Trophoblast cell (in vitro differentiated cells and primary cell): Measurements from ENCODE around the gene FHDC1.

Experiments
- DNase-seq, 2 donors: peaks; one replicate each; pipeline ENCODE4 v3.0.0-alpha.2; 2016
- H2AFZ ChIP-seq: 2 replicates; pipeline ENCODE4 v1.6.1; 2013; ENCODE audit warnings: low read length, moderate library complexity, mild to moderate bottlenecking; ENCODE audit not compliant: insufficient read depth, poor library complexity
- H2AK5ac ChIP-seq: 2 replicates; pipeline ENCODE4 v1.6.1; 2013; ENCODE audit warnings: mild to moderate bottlenecking, low read length
- H2BK120ac ChIP-seq: 2 replicates; pipeline ENCODE4 v1.6.1; 2013; ENCODE audit warnings: low read length, mild to moderate bottlenecking, moderate library complexity; ENCODE audit not compliant: insufficient read depth, poor library complexity
- H2BK12ac ChIP-seq: 2 replicates; pipeline ENCODE4 v1.6.1; 2013; ENCODE audit warnings: mild to moderate bottlenecking, low read length, moderate library complexity
- H2BK5ac ChIP-seq: 2 replicates; pipeline ENCODE4 v1.6.1; 2013; ENCODE audit warnings: low read length, low read depth, moderate library complexity, mild to moderate bottlenecking; ENCODE audit not compliant: poor library complexity
- H3K14ac ChIP-seq: 2 replicates; pipeline ENCODE4 v1.6.1; 2013; ENCODE audit warnings: mild to moderate bottlenecking, low read length
- H3K18ac ChIP-seq: 2 replicates; pipeline ENCODE4 v1.6.1; 2013; ENCODE audit warnings: mild to moderate bottlenecking, low read length
- H3K23ac ChIP-seq: 2 replicates; pipeline ENCODE4 v1.6.1; 2013; ENCODE audit warnings: low read length
- H3K27ac ChIP-seq: 2 replicates; pipeline ENCODE4 v1.5.1; 2013; ENCODE audit warnings: low read depth, mild to moderate bottlenecking, inconsistent platforms, low read length, moderate library complexity
- H3K27me3 ChIP-seq: 2 replicates; pipeline ENCODE4 v1.6.1; 2013; ENCODE audit warnings: inconsistent platforms, mild to moderate bottlenecking, low read length, moderate library complexity; ENCODE audit not compliant: insufficient read depth
- H3K36me3 ChIP-seq, 2 experiments: 1 replicate in 1 of 2; 2 replicates in 1 of 2; pipeline ENCODE4 v1.6.1; 2013; ENCODE audit warnings: low read length in 2 of 2, mild to moderate bottlenecking in 2 of 2, moderate library complexity in 1 of 2; ENCODE audit not compliant: insufficient read depth in 2 of 2, control insufficient read depth in 1 of 2
- H3K4ac ChIP-seq: 2 replicates; pipeline ENCODE4 v1.6.1; 2013; ENCODE audit warnings: low read depth, mild to moderate bottlenecking, low read length, moderate library complexity
- H3K4me1 ChIP-seq, 2 experiments: 1 replicate in 1 of 2; 2 replicates in 1 of 2; pipeline ENCODE4 v1.6.1; 2013; ENCODE audit warnings: low read length in 2 of 2, mild to moderate bottlenecking in 2 of 2, moderate library complexity in 1 of 2; ENCODE audit not compliant: insufficient read depth in 2 of 2, control insufficient read depth in 1 of 2
- H3K4me2 ChIP-seq: 2 replicates; pipeline ENCODE4 v1.6.1; 2013; ENCODE audit warnings: inconsistent platforms, mild to moderate bottlenecking, low read length, moderate library complexity
- H3K4me3 ChIP-seq: 2 replicates; pipeline ENCODE4 v1.5.1; 2013; ENCODE audit warnings: mild to moderate bottlenecking, low read depth, low read length, inconsistent platforms
- H3K79me1 ChIP-seq: one replicate; pipeline ENCODE4 v1.6.1; 2013; ENCODE audit warnings: low read length
- H3K79me2 ChIP-seq: 2 replicates; pipeline ENCODE4 v1.6.1; 2013; ENCODE audit warnings: low read length, mild to moderate bottlenecking; ENCODE audit not compliant: control insufficient read depth, insufficient read depth, poor library complexity
- H3K9ac ChIP-seq: 2 replicates; pipeline ENCODE4 v1.6.1; 2013; ENCODE audit warnings: mild to moderate bottlenecking, low read length
- H3K9me3 ChIP-seq: 2 replicates; pipeline ENCODE4 v1.6.1; 2013; ENCODE audit warnings: low read depth, mild to moderate bottlenecking, control low read depth, inconsistent platforms, low read length; ENCODE audit not compliant: insufficient read depth
- H4K12ac ChIP-seq: 2 replicates; pipeline ENCODE4 v1.6.1; 2013; ENCODE audit warnings: low read depth, mild to moderate bottlenecking, low read length, moderate library complexity
- H4K8ac ChIP-seq: 2 replicates; pipeline ENCODE4 v1.6.1; 2013; ENCODE audit warnings: low read depth, mild to moderate bottlenecking, low read length, moderate library complexity
- H4K91ac ChIP-seq: one replicate; pipeline ENCODE4 v1.6.1; 2013; ENCODE audit warnings: low read depth, mild to moderate bottlenecking, low read length, moderate library complexity
- WGBS: extraction: QIAGEN DNeasy Blood & Tissue Kit; methylation state at CpG from one replicate; pipeline ENCODE4 v1.1.7; 2013; ENCODE audit warnings: missing lambda C conversion rate; ENCODE audit not compliant: insufficient read length, insufficient coverage; ENCODE audit errors: extremely low coverage; 5-methylcytosine and 5-hydroxymethylcytosine counted together

Gene FHDC1

GRCh38 chr4:153026591-153027346, 90.6 kb downstream of the FHDC1 start:
- H2BK12ac ChIP-seq = no peak overlapping the region
- H2BK5ac ChIP-seq = no peak overlapping the region
- DNase-seq = no peak
- 100% methylated on average over 1 of the region's 10 CpGs for WGBS
- H3K4ac ChIP-seq = no peak overlapping the region
- H3K9me3 ChIP-seq = peaks cover 12% of the 10 kb centered on the region
- no peak overlapping the region for H4K91ac ChIP-seq
- H3K79me2 ChIP-seq = no peaks in the 10 kb centered on the region
- H2BK120ac ChIP-seq = no peak overlapping the region
- no peak overlapping the region for H3K4me3 ChIP-seq
- no peak overlapping the region for H3K27ac ChIP-seq
- no peak overlapping the region for H2AFZ ChIP-seq
- no peak overlapping the region for H3K9ac ChIP-seq
- no peaks in the 10 kb centered on the region for H3K79me1 ChIP-seq
- H3K18ac ChIP-seq = no peak overlapping the region
- H3K36me3 ChIP-seq = no peaks in the 10 kb centered on the region
- peaks cover 2 to 3% of the 10 kb centered on the region in 2 experiments for H3K4me1 ChIP-seq
- H2AK5ac ChIP-seq = no peak overlapping the region
- no peak overlapping the region for H3K14ac ChIP-seq
- no peaks in the 10 kb centered on the region for H3K27me3 ChIP-seq
- H3K4me2 ChIP-seq = no peak overlapping the region
- H4K12ac ChIP-seq = no peak overlapping the region
- H3K23ac ChIP-seq = no peak overlapping the region
- H4K8ac ChIP-seq = no peak overlapping the region

GRCh38 chr4:153027866-153028265, 91.7 kb downstream of the FHDC1 start:
- H4K8ac ChIP-seq = no peak overlapping the region
- H3K18ac ChIP-seq = no peak overlapping the region
- no peak overlapping the region for H4K91ac ChIP-seq
- H2BK12ac ChIP-seq = no peak overlapping the region
- no peak overlapping the region for H2AFZ ChIP-seq
- H3K79me1 ChIP-seq = no peaks in the 10 kb centered on the region
- H2AK5ac ChIP-seq = no peak overlapping the region
- no peaks in the 10 kb centered on the region for H3K79me2 ChIP-seq
- no peak overlapping the region for H4K12ac ChIP-seq
- no peaks in the 10 kb centered on the region for H3K4me1 ChIP-seq
- H3K14ac ChIP-seq = no peak overlapping the region
- H3K4me3 ChIP-seq = no peak overlapping the region
- H3K23ac ChIP-seq = no peak overlapping the region
- H2BK5ac ChIP-seq = no peak overlapping the region
- no peaks in the 10 kb centered on the region for H3K36me3 ChIP-seq
- no peak overlapping the region for H3K4me2 ChIP-seq
- no peak overlapping the region for H3K27ac ChIP-seq
- no peak overlapping the region for H3K4ac ChIP-seq
- no peak overlapping the region for H2BK120ac ChIP-seq
- H3K9ac ChIP-seq = no peak overlapping the region
- peaks cover 12% of the 10 kb centered on the region for H3K9me3 ChIP-seq
- DNase-seq = no peak
- no CpG with 5 or more reads among the region's 3 CpGs for WGBS
- H3K27me3 ChIP-seq = no peaks in the 10 kb centered on the region

DNA sequence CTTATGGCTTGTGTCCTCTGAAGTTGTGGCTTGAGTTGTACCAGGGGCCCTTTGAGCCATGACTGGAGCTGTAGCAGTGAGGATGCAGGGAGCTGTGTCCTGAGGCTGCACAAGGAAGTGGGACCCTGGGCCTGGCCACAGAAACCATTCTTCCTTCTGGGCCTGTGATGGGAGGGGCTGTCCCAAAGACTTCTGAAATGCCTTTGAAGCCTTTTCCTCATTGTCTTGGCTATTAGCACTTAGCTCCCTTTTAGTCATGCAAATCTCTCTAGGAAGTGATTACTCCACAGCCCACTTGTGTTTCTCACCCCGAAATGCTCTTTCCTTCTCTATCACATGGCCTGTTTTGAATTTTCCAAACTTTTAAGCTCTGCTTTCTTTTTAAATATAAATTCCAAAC, 92.4 kb downstream of the FHDC1 start:
- H3K4me3 ChIP-seq = no peak overlapping the region
- H3K14ac ChIP-seq = no peak overlapping the region
- no peak overlapping the region for H2BK5ac ChIP-seq
- DNase-seq = no peak
- H3K9me3 ChIP-seq = peaks cover 12% of the 10 kb centered on the region
- H3K23ac ChIP-seq = no peak overlapping the region
- H3K27ac ChIP-seq = no peak overlapping the region
- no CpG with 5 or more reads among the region's 1 CpG for WGBS
- H3K4me1 ChIP-seq = no peaks in the 10 kb centered on the region
- no peak overlapping the region for H2AK5ac ChIP-seq
- no peak overlapping the region for H2BK120ac ChIP-seq
- H3K18ac ChIP-seq = no peak overlapping the region
- no peak overlapping the region for H2BK12ac ChIP-seq
- H3K79me2 ChIP-seq = no peaks in the 10 kb centered on the region
- H3K4me2 ChIP-seq = no peak overlapping the region
- H3K4ac ChIP-seq = no peak overlapping the region
- H2AFZ ChIP-seq = no peak overlapping the region
- H3K27me3 ChIP-seq = no peaks in the 10 kb centered on the region
- H3K79me1 ChIP-seq = no peaks in the 10 kb centered on the region
- no peak overlapping the region for H4K8ac ChIP-seq
- no peak overlapping the region for H4K91ac ChIP-seq
- no peaks in the 10 kb centered on the region for H3K36me3 ChIP-seq
- H4K12ac ChIP-seq = no peak overlapping the region
- no peak overlapping the region for H3K9ac ChIP-seq
